Umbilical cord (tissue), 2 donors: ENCODE results near the gene TMEM140. TPM values are rescaled to one million over a fixed set of nuclear protein-coding genes. Genes with fewer than 3 reads are reported as not detected.
"Not testable (repeated sequence)": the region's sequence is repeated elsewhere in the genome, so short reads cannot be mapped to it uniquely, and the experiment has no call there.

ENCODE experiments used
- DNase-seq: peaks from one replicate; pipeline ENCODE4 v3.0.0-alpha.2; 2015; ENCODE audit warnings: low spot score
- total RNA-seq: library from RNA; depleted of rRNA; stranded (reverse); fragments of >200 nt; gene quantifications from one replicate; pipeline ENCODE4 v1.2.3, GENCODE V29; 2014; ENCODE audit warnings: low replicate concordance; ENCODE audit not compliant: insufficient read depth

The TMEM140 gene
- total RNA-seq: 3.1 TPM

GRCh38 chr7:135147899-135148721 lies at the start of gene TMEM140:
TSS of gene TMEM140 (plus strand) at chr7:135148072. CDS start at chr7:135164442, 16,370 bp downstream.
- peak; percentile 46 for DNase-seq

GRCh38 chr7:135098391-135098790 lies 49.5 kb upstream of the TMEM140 start:
- peak; percentile 24 for DNase-seq

GRCh38 chr7:135100856-135101255 lies 47.0 kb upstream of the TMEM140 start:
- no peak for DNase-seq

GRCh38 chr7:135102372-135102771 lies 45.5 kb upstream of the TMEM140 start:
- no peak for DNase-seq

GRCh38 chr7:135109562-135109961 lies 38.3 kb upstream of the TMEM140 start:
- DNase-seq: no peak

- no peak for DNase-seq
These were observed 37.9 kb upstream of the TMEM140 start for GRCh38 chr7:135109976-135110375.

GRCh38 chr7:135111379-135111778 lies 36.5 kb upstream of the TMEM140 start:
- DNase-seq: no peak

GRCh38 chr7:135114622-135115021 lies 33.2 kb upstream of the TMEM140 start:
- DNase-seq: no peak

GRCh38 chr7:135117096-135117495 lies 30.8 kb upstream of the TMEM140 start:
- no peak for DNase-seq

- DNase-seq: no peak
These were observed 26.0 kb upstream of the TMEM140 start for GRCh38 chr7:135121868-135122267.

- DNase-seq: not testable (repeated sequence)
These were observed 23.2 kb upstream of the TMEM140 start for GRCh38 chr7:135124631-135125030.

GRCh38 chr7:135128931-135129330 lies 18.9 kb upstream of the TMEM140 start:
- DNase-seq: no peak

- DNase-seq: no peak
These were observed 18.3 kb upstream of the TMEM140 start for GRCh38 chr7:135129579-135129978.

GRCh38 chr7:135143885-135144668 lies 3.8 kb upstream of the TMEM140 start:
- DNase-seq: no peak

GRCh38 chr7:135147341-135147898 lies 452 bp upstream of the TMEM140 start:
- DNase-seq: no peak

- no peak for DNase-seq
These were observed 2.4 kb downstream of the TMEM140 start for GRCh38 chr7:135150072-135150782.

GRCh38 chr7:135151132-135151531 lies 3.3 kb downstream of the TMEM140 start:
- DNase-seq: no peak

GRCh38 chr7:135151533-135151932 lies 3.7 kb downstream of the TMEM140 start:
- no peak for DNase-seq

- no peak for DNase-seq
These were observed 4.6 kb downstream of the TMEM140 start for GRCh38 chr7:135152442-135152841.

GRCh38 chr7:135154734-135155133 lies 6.9 kb downstream of the TMEM140 start:
- no peak for DNase-seq

GRCh38 chr7:135156290-135156689 lies 8.4 kb downstream of the TMEM140 start:
- no peak for DNase-seq
